Ectodermal cell (in vitro differentiated cells): ENCODE results near the gene LIFR.
"Not testable (repeated sequence)": the region's sequence is repeated elsewhere in the genome, so short reads cannot be mapped to it uniquely, and the experiment has no call there.

ENCODE experiments used
- H3K27ac ChIP-seq: 2 replicates; pipeline ENCODE4 v1.7.0; 2013; ENCODE audit warnings: mild to moderate bottlenecking, low read depth, low read length; ENCODE audit not compliant: insufficient read depth, poor library complexity, severe bottlenecking
- H3K27me3 ChIP-seq: 2 replicates; pipeline ENCODE4 v1.7.0; 2013; ENCODE audit warnings: mild to moderate bottlenecking, low read length; ENCODE audit not compliant: insufficient read depth, control insufficient read depth, poor library complexity, severe bottlenecking
- H3K36me3 ChIP-seq: one replicate; pipeline ENCODE4 v1.7.0; 2013; ENCODE audit warnings: low read length; ENCODE audit not compliant: control insufficient read depth, insufficient read depth
- H3K4me1 ChIP-seq: one replicate; pipeline ENCODE4 v1.7.0; 2013; ENCODE audit warnings: low read length; ENCODE audit not compliant: control insufficient read depth, insufficient read depth
- H3K4me3 ChIP-seq: 2 replicates; pipeline ENCODE4 v1.7.0; 2013; ENCODE audit warnings: low read depth, low read length, control low read depth; ENCODE audit not compliant: insufficient read depth
- H3K9me3 ChIP-seq: 2 replicates; pipeline ENCODE4 v1.7.0; 2013; ENCODE audit warnings: mild to moderate bottlenecking, low read length, moderate library complexity; ENCODE audit not compliant: control insufficient read depth
- WGBS, 2 experiments: methylation state at CpG; one replicate each; pipeline ENCODE4 v1.1.7; 2013; ENCODE audit warnings: missing lambda C conversion rate in 2 of 2; 5-methylcytosine and 5-hydroxymethylcytosine counted together

The LIFR gene

DNA sequence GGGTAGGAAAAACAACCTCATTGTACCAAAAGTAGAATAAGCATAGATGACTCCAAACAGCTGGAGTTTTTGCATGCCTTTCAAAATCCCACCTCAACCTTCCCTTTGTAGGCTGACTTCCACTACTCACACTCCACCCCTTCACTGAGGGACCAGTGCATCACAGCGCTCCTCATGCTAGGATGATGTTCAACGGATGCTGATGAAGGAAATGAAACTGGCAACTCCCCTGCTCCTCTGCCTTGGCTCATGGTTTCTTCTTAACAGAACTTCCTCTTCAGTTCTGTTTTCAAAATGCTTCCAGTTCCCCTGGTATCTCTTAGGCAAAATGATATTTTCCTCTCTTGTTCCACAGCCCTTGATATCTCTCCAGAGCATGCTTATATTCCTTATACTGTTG, 29.0 kb downstream of the LIFR start:
- Histone ChIP-seq H3K36me3 (no peaks in the 10 kb centered on the region), H3K9me3 (no peaks in the 10 kb centered on the region), H3K4me3 (no peak overlapping the region), H3K27ac (no peak overlapping the region), H3K4me1 (peaks cover 5% of the 10 kb centered on the region), H3K27me3 (no peaks in the 10 kb centered on the region)
- WGBS, 2 experiments = 94 to 96% methylated on average over 2 of the region's 2 CpGs

DNA sequence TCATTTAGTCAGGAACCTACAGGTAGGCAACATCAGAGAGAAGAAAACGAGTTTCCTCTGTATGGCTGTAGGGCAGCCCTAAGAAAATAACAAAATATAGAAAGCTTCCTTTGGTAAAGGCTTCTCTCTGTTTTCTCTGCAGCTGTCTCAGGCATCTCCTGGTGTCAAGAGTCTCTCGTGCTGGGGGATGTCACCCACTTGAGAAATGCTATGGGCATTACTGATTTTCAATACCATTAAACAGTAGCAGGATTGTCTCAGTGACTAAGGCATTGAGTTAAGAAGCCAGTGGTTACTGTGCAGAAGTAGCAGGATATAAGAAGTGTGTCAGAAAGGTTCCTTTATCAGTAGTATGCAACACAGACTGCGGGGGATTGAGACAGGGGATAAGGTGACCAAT, 32.4 kb downstream of the LIFR start:
- Histone ChIP-seq H3K27ac (no peak overlapping the region), H3K36me3 (no peaks in the 10 kb centered on the region), H3K9me3 (no peaks in the 10 kb centered on the region), H3K27me3 (no peaks in the 10 kb centered on the region), H3K4me1 (no peaks in the 10 kb centered on the region), H3K4me3 (no peak overlapping the region)
- WGBS, 2 experiments = 90 to 97% methylated on average over 3 of the region's 3 CpGs

DNA sequence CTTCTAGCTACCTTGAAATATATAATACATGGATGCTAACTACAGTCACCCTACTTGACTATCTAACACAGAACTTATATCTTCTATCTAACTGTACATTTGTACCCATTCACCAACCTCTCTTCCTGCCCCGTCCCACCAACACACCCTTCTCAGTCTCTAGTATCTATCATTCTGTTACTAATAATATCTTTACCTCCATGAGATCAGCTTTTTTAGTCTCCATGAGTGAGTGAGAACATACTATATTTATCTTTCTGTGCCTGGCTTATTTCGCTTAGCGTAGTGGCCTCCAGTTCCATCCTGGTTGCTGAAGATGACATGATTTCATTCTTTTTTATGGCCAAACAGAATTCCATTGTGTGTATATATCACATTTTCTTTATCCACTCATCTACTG, 37.0 kb downstream of the LIFR start:
- H3K9me3 ChIP-seq = no peaks in the 10 kb centered on the region
- no peaks in the 10 kb centered on the region for H3K4me1 ChIP-seq
- H3K4me3 ChIP-seq = no peak overlapping the region
- H3K36me3 ChIP-seq = no peaks in the 10 kb centered on the region
- H3K27ac ChIP-seq = no peak overlapping the region
- H3K27me3 ChIP-seq = no peaks in the 10 kb centered on the region
- WGBS, 2 experiments = 86 to 95% methylated on average over 3 of the region's 3 CpGs

DNA sequence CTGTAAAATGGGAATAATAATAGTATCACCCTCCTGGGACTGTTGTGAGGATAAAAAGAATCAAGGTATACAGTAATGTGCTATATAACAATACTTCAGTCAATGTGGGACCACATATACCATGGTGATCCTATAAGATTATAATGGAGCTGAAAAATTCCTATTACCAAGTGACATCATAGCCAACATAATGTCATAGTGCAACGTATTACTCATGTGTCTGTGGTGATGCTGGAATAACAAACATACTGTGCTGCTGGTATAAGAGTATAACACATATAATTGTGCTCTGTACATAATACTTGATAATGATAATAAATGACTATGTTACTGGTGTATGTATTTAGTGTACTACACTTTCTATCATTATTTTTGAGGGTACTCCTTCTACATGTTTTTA, 38.1 kb downstream of the LIFR start:
- Histone ChIP-seq H3K4me3 (no peak overlapping the region), H3K27ac (no peak overlapping the region), H3K36me3 (no peaks in the 10 kb centered on the region), H3K9me3 (no peaks in the 10 kb centered on the region), H3K27me3 (no peaks in the 10 kb centered on the region), H3K4me1 (peaks cover under 1% of the 10 kb centered on the region)
- WGBS, 2 experiments = 86% methylated on average over 1 of the region's 1 CpG; no CpG with 5 or more reads in 1 of the 2 experiments

DNA sequence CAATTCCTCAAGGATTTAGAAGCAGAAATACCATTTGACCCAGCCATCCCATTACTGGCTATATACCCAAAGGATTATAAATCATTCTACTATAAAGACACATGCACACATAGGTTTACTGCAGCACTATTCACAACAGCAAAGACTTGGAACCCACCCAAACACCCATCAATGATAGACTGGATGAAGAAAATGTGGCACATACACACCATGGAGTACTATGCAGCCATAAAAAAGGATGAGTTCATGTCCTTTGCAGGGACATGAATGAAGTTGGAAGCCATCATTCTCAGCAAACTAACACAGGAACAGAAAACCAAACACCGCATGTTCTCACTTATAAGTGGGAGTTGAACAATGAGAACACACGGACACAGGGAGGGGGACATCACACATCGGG, 39.8 kb downstream of the LIFR start:
- not testable (repeated sequence) for H3K9me3 ChIP-seq, H3K36me3 ChIP-seq, H3K27ac ChIP-seq, H3K27me3 ChIP-seq, H3K4me3 ChIP-seq, H3K4me1 ChIP-seq
- 90% methylated on average over 2 to 3 of the region's 3 CpGs for WGBS, 2 experiments

DNA sequence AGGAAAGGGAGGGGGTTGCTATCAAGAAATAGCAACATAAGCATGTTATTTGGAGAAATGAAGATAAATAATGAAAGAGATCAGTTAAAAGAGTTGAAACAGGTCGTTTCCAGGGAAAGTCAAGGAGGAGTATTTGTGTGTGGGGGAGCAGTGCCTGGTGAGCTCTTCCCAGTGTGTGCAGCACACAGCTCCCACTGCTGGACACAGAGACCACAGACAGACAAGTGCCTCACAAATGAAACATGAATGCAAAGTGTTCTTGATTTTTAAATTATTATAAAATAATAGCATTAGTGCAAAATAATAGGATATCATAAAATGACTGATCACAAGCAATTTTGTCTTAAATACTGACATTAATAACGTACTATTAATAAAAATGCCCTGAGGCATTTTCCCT, 40.8 kb downstream of the LIFR start:
- H3K36me3 ChIP-seq = no peaks in the 10 kb centered on the region
- 69 to 71% methylated on average over 2 of the region's 2 CpGs for whole genome bisulfite sequencing, 2 experiments
- H3K4me1 ChIP-seq = peaks cover 5% of the 10 kb centered on the region
- H3K27me3 ChIP-seq = no peaks in the 10 kb centered on the region
- no peak overlapping the region for H3K27ac ChIP-seq
- H3K4me3 ChIP-seq = no peak overlapping the region
- H3K9me3 ChIP-seq = no peaks in the 10 kb centered on the region

DNA sequence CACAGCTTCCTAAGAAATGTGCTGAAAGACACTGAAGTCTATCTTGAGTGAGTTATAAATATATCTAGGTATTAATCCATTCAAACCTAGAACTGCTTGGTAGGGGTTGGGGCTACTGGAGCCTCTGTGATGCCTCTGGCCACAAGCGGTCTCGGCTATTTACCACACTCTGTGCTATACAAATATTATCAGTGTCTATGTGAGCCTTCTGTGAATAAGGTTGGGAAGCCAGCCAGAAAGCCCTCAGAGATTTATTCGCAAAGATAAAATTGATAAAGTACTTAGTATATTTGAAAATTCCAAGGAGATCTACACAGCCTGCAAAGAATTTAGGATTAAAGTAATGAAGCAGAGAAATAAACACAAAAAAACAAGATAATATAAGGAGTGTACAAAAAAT, 41.4 kb downstream of the LIFR start:
- H3K27ac ChIP-seq = no peak overlapping the region
- 94 to 100% methylated on average over 3 of the region's 3 CpGs for WGBS, 2 experiments
- peaks cover 5% of the 10 kb centered on the region for H3K4me1 ChIP-seq
- H3K4me3 ChIP-seq = no peak overlapping the region
- no peaks in the 10 kb centered on the region for H3K9me3 ChIP-seq
- no peaks in the 10 kb centered on the region for H3K27me3 ChIP-seq
- no peaks in the 10 kb centered on the region for H3K36me3 ChIP-seq

DNA sequence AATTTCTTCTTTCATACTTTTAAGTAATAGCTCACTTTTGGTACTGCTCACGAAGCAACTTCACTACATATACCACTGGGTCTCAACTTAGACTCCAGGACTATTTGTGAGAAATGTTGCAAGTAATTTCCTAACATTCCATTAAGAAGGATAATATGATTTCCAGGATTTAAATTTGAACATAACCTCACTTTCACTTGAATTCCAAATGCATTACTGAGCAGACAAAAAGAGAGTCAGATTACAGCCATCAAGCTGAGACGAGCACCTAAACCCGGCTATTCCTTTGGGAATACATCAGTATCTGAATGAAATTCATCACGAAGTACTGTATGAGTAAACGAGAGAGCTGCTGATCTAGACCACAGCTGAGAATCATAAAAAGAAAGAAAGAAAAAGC, 47.3 kb downstream of the LIFR start:
- Histone ChIP-seq H3K36me3 (no peaks in the 10 kb centered on the region), H3K4me3 (no peak overlapping the region), H3K4me1 (peaks cover 5% of the 10 kb centered on the region), H3K27me3 (no peaks in the 10 kb centered on the region), H3K9me3 (no peaks in the 10 kb centered on the region), H3K27ac (no peak overlapping the region)
- 89 to 90% methylated on average over 5 of the region's 5 CpGs for WGBS, 2 experiments

DNA sequence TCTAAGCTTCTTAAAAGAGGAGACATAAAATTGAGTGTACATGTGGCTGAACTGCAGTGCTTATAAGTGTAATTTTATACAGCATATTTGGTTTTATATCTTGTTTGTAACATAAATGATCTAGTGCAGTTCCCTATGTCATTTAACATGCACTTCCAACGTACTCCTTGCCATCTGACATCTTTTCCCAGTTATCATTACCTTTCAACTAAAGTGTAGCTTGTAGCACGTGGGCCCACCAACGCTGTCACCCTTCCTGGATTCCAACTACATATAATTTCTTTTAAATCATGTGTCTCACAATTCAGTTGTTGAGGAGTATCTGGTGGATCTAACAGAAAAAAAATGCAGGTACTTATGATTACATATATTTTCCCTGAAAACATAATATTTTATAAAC, 50.1 kb downstream of the LIFR start:
- Histone ChIP-seq H3K27me3 (no peaks in the 10 kb centered on the region), H3K36me3 (no peaks in the 10 kb centered on the region), H3K4me1 (no peaks in the 10 kb centered on the region), H3K4me3 (no peak overlapping the region), H3K9me3 (no peaks in the 10 kb centered on the region), H3K27ac (no peak overlapping the region)
- WGBS, 2 experiments = 76 to 95% methylated on average over 3 of the region's 3 CpGs

DNA sequence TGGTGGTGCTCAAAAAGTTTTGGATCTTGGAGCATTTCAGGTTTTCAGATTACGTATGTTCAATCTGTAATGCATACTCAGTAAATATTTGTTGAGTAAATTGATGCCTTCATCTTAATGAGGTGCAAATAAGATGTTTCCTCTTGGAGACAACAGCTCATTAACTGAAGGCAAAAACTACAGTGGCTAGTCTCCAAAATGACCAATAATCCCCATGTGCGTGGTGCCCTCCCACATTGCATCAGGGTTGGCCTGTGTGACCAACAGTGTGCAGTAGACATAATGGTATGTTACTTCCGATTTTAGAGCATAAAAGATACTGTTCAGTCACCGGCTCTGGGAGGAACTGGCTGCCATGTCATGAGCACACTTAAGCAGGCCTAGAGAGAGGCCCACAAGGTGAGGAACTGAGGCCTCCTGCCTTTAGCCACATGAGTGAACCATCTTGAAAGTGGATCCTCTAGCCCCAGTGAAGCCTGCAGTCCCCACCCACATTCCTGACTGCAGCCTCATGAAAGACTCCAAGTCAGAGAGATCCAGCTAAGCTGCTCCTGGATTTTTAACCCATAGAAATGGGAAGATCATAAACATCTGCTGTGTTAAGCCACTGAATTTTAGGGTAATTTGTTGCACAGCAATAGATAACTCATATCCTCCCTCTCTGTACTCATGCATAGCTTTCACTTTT, 55.7 kb downstream of the LIFR start:
- 95 to 96% methylated on average over 4 of the region's 4 CpGs for WGBS, 2 experiments
- Histone ChIP-seq H3K9me3 (no peaks in the 10 kb centered on the region), H3K4me1 (no peaks in the 10 kb centered on the region), H3K27me3 (no peaks in the 10 kb centered on the region), H3K4me3 (no peak overlapping the region), H3K36me3 (no peaks in the 10 kb centered on the region), H3K27ac (no peak overlapping the region)

DNA sequence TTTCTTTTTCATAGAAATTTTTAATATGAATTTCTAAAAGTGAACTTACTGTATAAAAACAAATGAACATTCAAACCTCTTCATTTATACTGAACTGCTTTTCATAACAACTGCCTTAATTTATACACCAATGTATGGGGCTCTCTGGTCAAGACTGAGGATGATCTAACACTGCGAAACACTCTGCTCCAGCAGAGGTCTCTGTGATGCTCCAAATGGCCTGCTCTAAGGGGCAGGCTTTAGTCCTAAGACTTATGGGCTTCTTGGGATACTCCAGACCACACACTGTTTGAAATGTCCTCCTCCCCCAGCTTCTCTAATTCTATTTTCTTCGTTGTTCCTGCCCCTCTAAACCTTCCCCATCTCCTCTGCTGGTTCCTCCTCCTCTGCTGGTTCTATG, 58.5 kb downstream of the LIFR start:
- H3K27me3 ChIP-seq = no peaks in the 10 kb centered on the region
- H3K4me3 ChIP-seq = no peak overlapping the region
- no peaks in the 10 kb centered on the region for H3K36me3 ChIP-seq
- no peaks in the 10 kb centered on the region for H3K9me3 ChIP-seq
- H3K27ac ChIP-seq = no peak overlapping the region
- 79 to 83% methylated on average over 2 of the region's 2 CpGs for WGBS, 2 experiments
- no peaks in the 10 kb centered on the region for H3K4me1 ChIP-seq
